ENCODE measurements around the gene HDAC7. TPM values are rescaled to one million over a fixed set of nuclear protein-coding genes. Genes with fewer than 3 reads are reported as not detected.

HDAC7 gene
- total RNA-seq, 2 donors from 2014 or later: 27.3 to 29.7 TPM

- H3K36me3 ChIP-seq: no peaks in the 10 kb centered on the region
- TF ChIP-seq CTCF (IDR thresholded peaks at IDR 0.05): no peak
- no peaks in the 10 kb centered on the region for H3K9me3 ChIP-seq
- no peak overlapping the region for H3K27ac ChIP-seq
- H3K4me1 ChIP-seq: no peaks in the 10 kb centered on the region
- H3K4me3 ChIP-seq: no peak overlapping the region
- no peak overlapping the region for H3K9ac ChIP-seq (ENCODE audit: low read depth in 2 of 2, low read length in 2 of 2)
- intact Hi-C loops (cut with DNase I): loop anchor here (2.0 to 5.0 kb wide), 3 partner anchors 37 to 63 kb away; no protein-coding TSS in a partner anchor
- no peak for DNase-seq
- H3K27me3 ChIP-seq: no peaks in the 10 kb centered on the region
Measured at GRCh38 chr12:47779943-47780504, 39.7 kb downstream of the HDAC7 start.

DNA sequence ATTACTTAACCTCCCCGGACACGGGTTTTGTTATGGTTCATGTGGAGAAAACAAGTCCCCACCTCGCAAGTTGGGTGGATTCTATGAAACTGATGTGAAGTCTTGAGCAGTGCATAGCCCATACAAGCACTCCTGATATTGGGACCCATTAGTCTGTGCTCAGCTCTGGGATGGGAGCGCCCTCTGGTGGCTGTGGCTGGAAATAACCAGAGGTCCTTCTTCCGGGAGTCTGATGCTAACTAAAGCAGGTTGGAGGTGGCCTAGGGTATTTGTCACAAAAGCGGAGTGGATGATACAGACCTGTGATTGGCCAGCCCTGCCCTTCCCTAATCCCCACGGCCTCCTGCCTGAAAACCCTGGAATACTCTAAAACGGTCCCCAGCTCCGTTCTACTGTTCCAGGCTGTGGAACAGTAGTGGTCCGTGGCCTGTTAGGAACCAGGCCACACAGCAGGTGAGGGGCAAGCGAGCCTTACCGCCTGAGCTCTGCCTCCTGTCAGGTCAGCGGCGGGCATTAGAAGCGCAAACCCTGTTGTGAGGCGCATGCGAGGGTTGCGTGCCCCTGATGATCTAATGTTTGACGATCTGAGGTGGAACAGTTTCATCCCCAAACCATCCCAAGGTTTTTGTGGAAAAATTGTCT lies 40.3 kb downstream of the HDAC7 start:
- H3K9me3 ChIP-seq: no peaks in the 10 kb centered on the region
- TF ChIP-seq CTCF (IDR thresholded peaks at IDR 0.05): peak; percentile 94
- H3K36me3 ChIP-seq: no peaks in the 10 kb centered on the region
- H3K4me1 ChIP-seq: no peaks in the 10 kb centered on the region
- H3K9ac ChIP-seq (ENCODE audit: low read depth in 2 of 2, low read length in 2 of 2): no peak overlapping the region
- H3K27ac ChIP-seq: no peak overlapping the region
- H3K4me3 ChIP-seq: no peak overlapping the region
- peak; percentile 93 for DNase-seq
- H3K27me3 ChIP-seq: no peaks in the 10 kb centered on the region
- intact Hi-C loops (cut with DNase I): loop anchor here (2.0 to 5.0 kb wide), 2 partner anchors 37 to 62 kb away; no protein-coding TSS in a partner anchor

GRCh38 chr12:47778881-47779280 lies 40.8 kb downstream of the HDAC7 start:
- no peak for DNase-seq
- Histone ChIP-seq H3K9ac (ENCODE audit: low read depth in 2 of 2, low read length in 2 of 2) (no peak overlapping the region), H3K4me3 (no peak overlapping the region), H3K9me3 (no peaks in the 10 kb centered on the region), H3K27ac (no peak overlapping the region), H3K36me3 (no peaks in the 10 kb centered on the region), H3K27me3 (no peaks in the 10 kb centered on the region), H3K4me1 (no peaks in the 10 kb centered on the region)
- TF ChIP-seq CTCF (IDR thresholded peaks at IDR 0.05): no peak
- intact Hi-C loops (cut with DNase I): loop anchor here (2.0 to 5.0 kb wide), 2 partner anchors 36 to 62 kb away; no protein-coding TSS in a partner anchor

DNA sequence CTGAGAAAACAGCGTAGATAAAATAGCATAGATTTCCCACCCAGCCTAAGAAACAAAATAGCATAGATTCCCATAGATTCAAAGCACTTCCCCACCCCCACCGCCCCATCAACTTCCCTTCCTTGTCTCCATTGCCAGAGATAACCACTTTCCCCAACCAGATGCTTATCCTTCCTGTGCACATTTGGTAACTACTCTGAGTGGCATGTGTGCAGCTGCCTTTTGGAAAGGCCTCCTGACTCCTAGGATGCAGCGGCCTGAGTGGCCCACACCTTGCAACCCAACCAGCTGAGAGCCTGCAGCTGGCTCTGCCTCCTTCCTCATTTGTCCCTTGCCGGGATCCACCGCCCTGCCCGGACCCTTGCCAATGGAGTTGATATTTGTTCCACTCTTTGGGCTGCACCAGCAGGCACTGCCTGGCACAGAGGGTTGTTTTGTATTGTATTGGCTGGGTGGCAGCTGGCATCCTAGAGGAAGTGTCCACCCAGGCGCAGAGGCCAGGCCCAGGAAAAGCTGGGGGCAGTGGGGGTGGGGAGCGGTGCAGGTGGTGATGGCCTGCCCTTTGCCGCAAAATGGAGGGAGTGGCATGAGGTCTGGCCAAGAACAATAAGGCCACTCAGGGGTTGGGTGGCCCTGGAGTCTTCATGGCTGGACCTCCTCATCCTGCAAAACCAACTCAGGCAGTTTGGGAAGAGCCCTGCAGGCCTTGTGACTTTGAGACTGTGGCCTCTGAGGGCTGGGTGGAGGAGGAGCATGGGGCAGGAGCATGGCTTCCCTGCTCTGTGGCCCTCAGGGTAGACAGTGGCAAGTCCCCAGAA lies 41.8 kb downstream of the HDAC7 start:
- no peaks in the 10 kb centered on the region for H3K9me3 ChIP-seq
- intact Hi-C loops (cut with DNase I): loop anchor here (2.0 to 5.0 kb wide), 2 partner anchors 35 to 61 kb away; no protein-coding TSS in a partner anchor
- H3K4me1 ChIP-seq: no peaks in the 10 kb centered on the region
- TF ChIP-seq CTCF (IDR thresholded peaks at IDR 0.05): no peak
- no peak overlapping the region for H3K27ac ChIP-seq
- no peaks in the 10 kb centered on the region for H3K36me3 ChIP-seq
- no peaks in the 10 kb centered on the region for H3K27me3 ChIP-seq
- H3K9ac ChIP-seq (ENCODE audit: low read depth in 2 of 2, low read length in 2 of 2): no peak overlapping the region
- DNase-seq: no peak
- no peak overlapping the region for H3K4me3 ChIP-seq

GRCh38 chr12:47777151-47777550 lies 42.6 kb downstream of the HDAC7 start:
- intact Hi-C loops (cut with DNase I): loop anchor here (5.0 kb wide), 1 partner anchor 60 kb away; no protein-coding TSS in a partner anchor
- Histone ChIP-seq H3K4me1 (no peaks in the 10 kb centered on the region), H3K4me3 (no peak overlapping the region), H3K27me3 (no peaks in the 10 kb centered on the region), H3K9me3 (no peaks in the 10 kb centered on the region), H3K9ac (ENCODE audit: low read depth in 2 of 2, low read length in 2 of 2) (no peak overlapping the region), H3K27ac (no peak overlapping the region), H3K36me3 (no peaks in the 10 kb centered on the region)
- DNase-seq: no peak
- no peak for TF ChIP-seq CTCF (IDR thresholded peaks at IDR 0.05)
